ENCODE data around the gene RABL6.

DNA sequence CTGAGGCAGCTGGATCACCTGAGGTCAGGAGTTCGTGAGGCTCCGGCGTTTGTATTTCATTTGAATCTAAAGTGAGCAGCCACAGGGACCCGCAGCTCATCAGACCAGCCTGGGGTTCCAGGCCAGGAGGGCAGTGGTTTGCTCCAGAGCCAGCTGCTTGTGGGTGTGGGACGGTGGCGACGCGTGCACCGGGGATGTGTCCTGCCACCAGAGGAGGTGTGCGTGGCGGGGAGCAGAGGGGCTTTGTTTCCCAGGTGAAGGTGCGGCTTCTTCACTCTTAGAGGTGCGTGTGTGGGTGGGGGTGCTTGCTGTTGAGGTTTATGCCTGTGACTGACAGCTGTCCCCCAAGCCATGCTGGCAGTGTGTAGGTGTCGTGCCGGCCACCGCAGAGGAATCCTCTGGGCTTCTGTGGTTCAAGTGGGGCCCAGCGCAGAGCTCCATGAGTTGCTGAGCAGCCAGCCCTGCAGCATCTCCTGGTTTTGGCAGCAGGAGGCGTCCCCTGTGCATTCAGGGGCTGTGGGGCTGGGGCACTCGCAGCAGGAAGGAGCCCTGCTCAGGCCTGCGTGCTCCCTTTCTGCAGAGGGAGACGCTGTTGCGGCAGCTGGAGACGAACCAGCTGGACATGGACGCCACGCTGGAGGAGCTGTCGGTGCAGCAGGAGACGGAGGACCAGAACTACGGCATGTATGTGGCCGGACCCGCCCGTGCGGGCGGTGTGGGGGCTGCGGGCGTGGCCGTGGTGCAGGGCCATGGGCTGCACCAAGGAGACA lies 27.6 kb downstream of the RABL6 start:
- TF ChIP-seq, protein P1, sequence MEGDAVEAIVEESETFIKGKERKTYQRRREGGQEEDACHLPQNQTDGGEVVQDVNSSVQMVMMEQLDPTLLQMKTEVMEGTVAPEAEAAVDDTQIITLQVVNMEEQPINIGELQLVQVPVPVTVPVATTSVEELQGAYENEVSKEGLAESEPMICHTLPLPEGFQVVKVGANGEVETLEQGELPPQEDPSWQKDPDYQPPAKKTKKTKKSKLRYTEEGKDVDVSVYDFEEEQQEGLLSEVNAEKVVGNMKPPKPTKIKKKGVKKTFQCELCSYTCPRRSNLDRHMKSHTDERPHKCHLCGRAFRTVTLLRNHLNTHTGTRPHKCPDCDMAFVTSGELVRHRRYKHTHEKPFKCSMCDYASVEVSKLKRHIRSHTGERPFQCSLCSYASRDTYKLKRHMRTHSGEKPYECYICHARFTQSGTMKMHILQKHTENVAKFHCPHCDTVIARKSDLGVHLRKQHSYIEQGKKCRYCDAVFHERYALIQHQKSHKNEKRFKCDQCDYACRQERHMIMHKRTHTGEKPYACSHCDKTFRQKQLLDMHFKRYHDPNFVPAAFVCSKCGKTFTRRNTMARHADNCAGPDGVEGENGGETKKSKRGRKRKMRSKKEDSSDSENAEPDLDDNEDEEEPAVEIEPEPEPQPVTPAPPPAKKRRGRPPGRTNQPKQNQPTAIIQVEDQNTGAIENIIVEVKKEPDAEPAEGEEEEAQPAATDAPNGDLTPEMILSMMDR (IDR thresholded peaks at IDR 0.05; ENCODE audit: insufficient read depth, low read length) = no peak
- TF ChIP-seq POLR2AphosphoS5 (IDR thresholded peaks at IDR 0.05; ENCODE audit: low read depth) (no peak), GABPA (IDR thresholded peaks at IDR 0.05; ENCODE audit: low read depth) (no peak), SPI1 (IDR thresholded peaks at IDR 0.05; ENCODE audit: borderline replicate concordance, low read depth) (no peak)
- TF ChIP-seq, protein P2, sequence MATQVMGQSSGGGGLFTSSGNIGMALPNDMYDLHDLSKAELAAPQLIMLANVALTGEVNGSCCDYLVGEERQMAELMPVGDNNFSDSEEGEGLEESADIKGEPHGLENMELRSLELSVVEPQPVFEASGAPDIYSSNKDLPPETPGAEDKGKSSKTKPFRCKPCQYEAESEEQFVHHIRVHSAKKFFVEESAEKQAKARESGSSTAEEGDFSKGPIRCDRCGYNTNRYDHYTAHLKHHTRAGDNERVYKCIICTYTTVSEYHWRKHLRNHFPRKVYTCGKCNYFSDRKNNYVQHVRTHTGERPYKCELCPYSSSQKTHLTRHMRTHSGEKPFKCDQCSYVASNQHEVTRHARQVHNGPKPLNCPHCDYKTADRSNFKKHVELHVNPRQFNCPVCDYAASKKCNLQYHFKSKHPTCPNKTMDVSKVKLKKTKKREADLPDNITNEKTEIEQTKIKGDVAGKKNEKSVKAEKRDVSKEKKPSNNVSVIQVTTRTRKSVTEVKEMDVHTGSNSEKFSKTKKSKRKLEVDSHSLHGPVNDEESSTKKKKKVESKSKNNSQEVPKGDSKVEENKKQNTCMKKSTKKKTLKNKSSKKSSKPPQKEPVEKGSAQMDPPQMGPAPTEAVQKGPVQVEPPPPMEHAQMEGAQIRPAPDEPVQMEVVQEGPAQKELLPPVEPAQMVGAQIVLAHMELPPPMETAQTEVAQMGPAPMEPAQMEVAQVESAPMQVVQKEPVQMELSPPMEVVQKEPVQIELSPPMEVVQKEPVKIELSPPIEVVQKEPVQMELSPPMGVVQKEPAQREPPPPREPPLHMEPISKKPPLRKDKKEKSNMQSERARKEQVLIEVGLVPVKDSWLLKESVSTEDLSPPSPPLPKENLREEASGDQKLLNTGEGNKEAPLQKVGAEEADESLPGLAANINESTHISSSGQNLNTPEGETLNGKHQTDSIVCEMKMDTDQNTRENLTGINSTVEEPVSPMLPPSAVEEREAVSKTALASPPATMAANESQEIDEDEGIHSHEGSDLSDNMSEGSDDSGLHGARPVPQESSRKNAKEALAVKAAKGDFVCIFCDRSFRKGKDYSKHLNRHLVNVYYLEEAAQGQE (IDR thresholded peaks at IDR 0.05; ENCODE audit: insufficient replicate concordance, low read depth) = no peak
